ENCODE measurements around the gene NAA10.
A peak's percentile ranks its signal among the peaks of the same experiment; 100 is the strongest.
"Not testable (repeated sequence)": the region's sequence is repeated elsewhere in the genome, so short reads cannot be mapped to it uniquely, and the experiment has no call there.

Gene NAA10

GRCh38 chrX:153934762-153935325 lies at the start of gene NAA10:
Gene NAA10, minus strand, starts transcription at chrX:153935037. Its CDS starts 133 bp downstream, at chrX:153934904.
- peak; percentile 59 for DNase-seq (ENCODE audit: low read depth)
- TF ChIP-seq, protein P1, sequence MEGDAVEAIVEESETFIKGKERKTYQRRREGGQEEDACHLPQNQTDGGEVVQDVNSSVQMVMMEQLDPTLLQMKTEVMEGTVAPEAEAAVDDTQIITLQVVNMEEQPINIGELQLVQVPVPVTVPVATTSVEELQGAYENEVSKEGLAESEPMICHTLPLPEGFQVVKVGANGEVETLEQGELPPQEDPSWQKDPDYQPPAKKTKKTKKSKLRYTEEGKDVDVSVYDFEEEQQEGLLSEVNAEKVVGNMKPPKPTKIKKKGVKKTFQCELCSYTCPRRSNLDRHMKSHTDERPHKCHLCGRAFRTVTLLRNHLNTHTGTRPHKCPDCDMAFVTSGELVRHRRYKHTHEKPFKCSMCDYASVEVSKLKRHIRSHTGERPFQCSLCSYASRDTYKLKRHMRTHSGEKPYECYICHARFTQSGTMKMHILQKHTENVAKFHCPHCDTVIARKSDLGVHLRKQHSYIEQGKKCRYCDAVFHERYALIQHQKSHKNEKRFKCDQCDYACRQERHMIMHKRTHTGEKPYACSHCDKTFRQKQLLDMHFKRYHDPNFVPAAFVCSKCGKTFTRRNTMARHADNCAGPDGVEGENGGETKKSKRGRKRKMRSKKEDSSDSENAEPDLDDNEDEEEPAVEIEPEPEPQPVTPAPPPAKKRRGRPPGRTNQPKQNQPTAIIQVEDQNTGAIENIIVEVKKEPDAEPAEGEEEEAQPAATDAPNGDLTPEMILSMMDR (conservative IDR thresholded peaks at IDR 0.05; ENCODE audit: low read length): no peak
- peak within 1 kb of the TSS; percentile 71 for H3K4me3 ChIP-seq (ENCODE audit: low read length)

- no peak for DNase-seq (ENCODE audit: low read depth)
- H3K4me3 ChIP-seq (ENCODE audit: low read length): no peak overlapping the region
- TF ChIP-seq, protein P1 (conservative IDR thresholded peaks at IDR 0.05; ENCODE audit: low read length): no peak
Measured at GRCh38 chrX:153983321-153983801, 48.5 kb upstream of the NAA10 start.

GRCh38 chrX:153981771-153982533 lies 47.1 kb upstream of the NAA10 start:
- H3K4me3 ChIP-seq (ENCODE audit: low read length): no peak overlapping the region
- no peak for DNase-seq (ENCODE audit: low read depth)
- TF ChIP-seq, protein P1 (conservative IDR thresholded peaks at IDR 0.05; ENCODE audit: low read length): no peak

- DNase-seq (ENCODE audit: low read depth): no peak
- no peak overlapping the region for H3K4me3 ChIP-seq (ENCODE audit: low read length)
- TF ChIP-seq, protein P1 (conservative IDR thresholded peaks at IDR 0.05; ENCODE audit: low read length): no peak
Measured at GRCh38 chrX:153981231-153981630, 46.4 kb upstream of the NAA10 start.

GRCh38 chrX:153980394-153980793 lies 45.6 kb upstream of the NAA10 start:
- not testable (repeated sequence) for DNase-seq (ENCODE audit: low read depth); H3K4me3 ChIP-seq (ENCODE audit: low read length)

DNA sequence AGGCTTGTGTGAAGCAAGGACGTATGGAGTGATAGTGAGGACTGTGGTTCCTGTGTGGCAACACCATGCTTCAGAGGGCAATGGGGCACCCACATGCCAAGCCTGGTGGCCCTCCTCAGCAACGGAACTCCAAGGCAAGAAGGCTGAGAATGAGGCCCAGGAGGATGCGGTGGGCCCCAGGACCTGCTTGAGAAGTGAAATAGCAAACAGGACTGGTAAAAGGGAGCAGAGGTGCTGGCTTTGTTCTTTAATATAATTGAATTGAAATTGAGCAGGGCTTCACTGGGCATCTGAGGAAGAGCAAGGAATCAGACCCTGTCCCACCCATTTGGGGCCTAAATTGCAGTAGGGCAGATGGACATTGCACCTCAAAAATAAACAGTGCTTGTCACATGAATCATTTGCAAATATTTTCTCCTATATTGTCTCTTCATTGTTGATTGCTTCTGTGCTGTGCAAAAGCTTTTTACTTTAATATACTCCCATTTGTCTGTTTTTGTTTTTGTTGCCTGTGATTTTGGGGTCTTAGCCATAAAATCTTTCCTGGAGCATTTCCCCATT lies 40.0 kb upstream of the NAA10 start:
- no peak for DNase-seq (ENCODE audit: low read depth)
- TF ChIP-seq, protein P1 (conservative IDR thresholded peaks at IDR 0.05; ENCODE audit: low read length): no peak
- no peak overlapping the region for H3K4me3 ChIP-seq (ENCODE audit: low read length)

- no peak overlapping the region; the same call in 1 of the 2 replicates for H3K4me3 ChIP-seq (ENCODE audit: low read length)
Measured at GRCh38 chrX:153974003-153974725, 39.3 kb upstream of the NAA10 start.

More at GRCh38 chrX:153974003-153974725, 39.3 kb upstream of the NAA10 start:
- TF ChIP-seq, protein P1 (conservative IDR thresholded peaks at IDR 0.05; ENCODE audit: low read length): no peak
- no peak for DNase-seq (ENCODE audit: low read depth)

Measured in AG10803 (cell line).